ENCODE measurements around the gene SERTAD3.
"Not testable (repeated sequence)": the region's sequence is repeated elsewhere in the genome, so short reads cannot be mapped to it uniquely, and the experiment has no call there.

SERTAD3 gene

DNA sequence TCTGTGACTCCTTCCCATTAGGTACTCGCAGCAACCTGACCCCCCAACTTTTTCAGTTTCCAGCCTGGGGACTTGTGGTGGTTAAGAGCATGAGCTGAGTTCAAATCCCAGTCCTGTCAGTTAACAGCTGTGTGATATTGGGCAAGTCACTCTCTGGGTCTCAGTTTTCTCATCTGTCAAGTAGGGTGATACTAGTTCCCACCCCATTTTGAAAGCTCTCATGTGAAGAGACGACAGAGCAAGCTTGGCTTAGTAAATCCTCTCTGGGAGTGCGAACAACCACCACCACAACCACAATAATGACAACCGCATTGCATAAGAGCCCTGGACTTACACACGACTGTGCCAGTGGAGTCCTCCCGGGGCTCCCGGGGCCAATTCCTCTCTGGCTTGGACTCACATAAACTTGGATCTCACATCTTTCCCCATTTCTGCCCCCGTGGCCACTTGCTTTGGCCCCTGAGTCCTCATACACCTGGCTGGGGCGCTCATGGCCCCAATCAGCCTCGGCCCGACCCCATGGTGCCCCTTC is 21.0 kb upstream of the SERTAD3 start:
- TF ChIP-seq CTCF (IDR thresholded peaks at IDR 0.05; ENCODE audit: control insufficient read depth, extremely low read depth, insufficient read depth), result no peak
- H3K4me3 ChIP-seq (ENCODE audit: low read depth, low read length), result peak overlapping the region; percentile 90
- no peak for DNase-seq (ENCODE audit: low read depth)

- TF ChIP-seq CTCF (IDR thresholded peaks at IDR 0.05; ENCODE audit: control insufficient read depth, extremely low read depth, insufficient read depth), result peak; percentile 72
- H3K4me3 ChIP-seq (ENCODE audit: low read depth, low read length), result peak overlapping the region; percentile 90
These were observed 20.2 kb upstream of the SERTAD3 start for GRCh38 chr19:40464059-40465024.

GRCh38 chr19:40463587-40464037 is 19.5 kb upstream of the SERTAD3 start:
- H3K4me3 ChIP-seq (ENCODE audit: low read depth, low read length); DNase-seq (ENCODE audit: low read depth): not testable (repeated sequence)

More at GRCh38 chr19:40464059-40465024, 20.2 kb upstream of the SERTAD3 start:
- DNase-seq (ENCODE audit: low read depth), result peak; percentile 40

- TF ChIP-seq CTCF (IDR thresholded peaks at IDR 0.05; ENCODE audit: control insufficient read depth, extremely low read depth, insufficient read depth), result no peak
- peak; percentile 82 for DNase-seq (ENCODE audit: low read depth)
- H3K4me3 ChIP-seq (ENCODE audit: low read depth, low read length), result no peak overlapping the region
These were observed 17.6 kb upstream of the SERTAD3 start for GRCh38 chr19:40461669-40462221.

- no peak overlapping the region for H3K4me3 ChIP-seq (ENCODE audit: low read depth, low read length)
- no peak for DNase-seq (ENCODE audit: low read depth)
- TF ChIP-seq CTCF (IDR thresholded peaks at IDR 0.05; ENCODE audit: control insufficient read depth, extremely low read depth, insufficient read depth), result no peak
These were observed 16.1 kb upstream of the SERTAD3 start for GRCh38 chr19:40460185-40460584.

GRCh38 chr19:40458597-40458974 is 14.5 kb upstream of the SERTAD3 start:
- no peak for TF ChIP-seq CTCF (IDR thresholded peaks at IDR 0.05; ENCODE audit: control insufficient read depth, extremely low read depth, insufficient read depth)

DNA sequence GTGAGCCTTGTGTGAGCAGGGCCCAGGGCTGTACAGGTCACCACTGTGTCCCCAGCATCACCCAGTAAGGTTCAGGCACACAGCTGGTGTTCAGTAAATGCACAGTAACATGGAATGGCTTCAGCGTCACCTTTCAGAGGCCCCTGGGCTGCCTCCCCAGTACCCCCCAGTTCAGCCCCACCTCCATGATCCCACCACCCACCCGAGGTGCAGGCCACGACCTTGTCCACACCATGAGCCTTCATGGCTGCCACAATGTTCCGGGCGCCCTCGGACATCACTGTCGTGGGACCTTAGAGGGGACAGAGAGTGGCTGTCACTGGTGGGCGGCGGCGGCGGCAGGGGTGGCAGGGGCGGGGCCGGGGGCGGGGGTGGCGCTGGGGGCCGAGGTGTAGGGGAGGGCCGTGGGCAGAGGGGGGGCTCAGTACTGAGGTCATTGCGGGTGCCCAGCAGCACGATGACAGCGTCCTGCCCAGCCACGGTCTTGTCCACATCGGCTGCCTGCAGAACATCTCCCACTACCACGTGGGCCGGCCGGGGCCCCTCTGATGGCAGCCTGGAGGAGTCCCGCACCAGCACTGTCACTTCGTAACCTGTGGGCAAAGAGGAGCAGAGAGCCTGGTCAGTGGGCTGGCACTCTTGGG is 13.9 kb upstream of the SERTAD3 start:
- H3K4me3 ChIP-seq (ENCODE audit: low read depth, low read length), result no peak overlapping the region
- no peak for DNase-seq (ENCODE audit: low read depth)
- TF ChIP-seq CTCF (IDR thresholded peaks at IDR 0.05; ENCODE audit: control insufficient read depth, extremely low read depth, insufficient read depth), result no peak

More at GRCh38 chr19:40458597-40458974, 14.5 kb upstream of the SERTAD3 start:
- DNase-seq (ENCODE audit: low read depth), result no peak
- H3K4me3 ChIP-seq (ENCODE audit: low read depth, low read length), result no peak overlapping the region
